CD14-positive monocyte (primary cell): Measurements from ENCODE around the gene SLC6A16. TPM values are rescaled to one million over a fixed set of nuclear protein-coding genes. Genes with fewer than 3 reads are reported as not detected.
"Not testable (repeated sequence)": the region's sequence is repeated elsewhere in the genome, so short reads cannot be mapped to it uniquely, and the experiment has no call there.

ENCODE experiments used
- DNase-seq, 3 donors: peaks; one replicate each; pipeline ENCODE4 v3.0.0-alpha.2; 2011 to 2022
- H2AFZ ChIP-seq: 2 replicates; pipeline ENCODE4 v1.6.0; 2012; ENCODE audit warnings: mild to moderate bottlenecking, low read depth, low read length, inconsistent platforms; ENCODE audit not compliant: insufficient read depth, poor library complexity, severe bottlenecking
- H3K27ac ChIP-seq, 2 donors: 1 replicate in 1 of 2; 2 replicates in 1 of 2; pipeline ENCODE4 v1.5.1; 2012 to 2013; ENCODE audit warnings: low read length in 2 of 2, control low read depth in 1 of 2, inconsistent platforms in 1 of 2, low read depth in 1 of 2, mild to moderate bottlenecking in 1 of 2
- H3K27me3 ChIP-seq, 2 donors: one replicate each; pipeline versions ENCODE4 v1.6.0 to v1.6.1; 2011 to 2013; ENCODE audit warnings: low read length in 2 of 2; ENCODE audit not compliant: control insufficient read depth in 2 of 2, insufficient read depth in 2 of 2
- H3K36me3 ChIP-seq, 2 donors: replicated peaks in 1 of 2; 1 replicate in 1 of 2; 2 replicates in 1 of 2; pipeline versions ENCODE4 v1.5.1 to v1.6.1; 2012 to 2013; ENCODE audit warnings: low read length in 2 of 2, control low read depth in 1 of 2, inconsistent platforms in 1 of 2, mild to moderate bottlenecking in 1 of 2; ENCODE audit not compliant: insufficient read depth in 2 of 2, control insufficient read depth in 1 of 2
- H3K4me1 ChIP-seq, 2 donors: 1 replicate in 1 of 2; 2 replicates in 1 of 2; pipeline versions ENCODE4 v1.5.1 to v1.6.1; 2012 to 2013; ENCODE audit warnings: low read length in 2 of 2, control low read depth in 1 of 2, inconsistent platforms in 1 of 2, mild to moderate bottlenecking in 1 of 2, moderate library complexity in 1 of 2; ENCODE audit not compliant: insufficient read depth in 2 of 2, control insufficient read depth in 1 of 2
- H3K4me2 ChIP-seq: replicated peaks from 2 replicates; pipeline ENCODE3; 2012; ENCODE audit warnings: low read length, moderate library complexity, mild to moderate bottlenecking; ENCODE audit not compliant: poor library complexity, severe bottlenecking; ENCODE audit errors: extremely low read depth
- H3K4me3 ChIP-seq, 3 experiments: fragments of 200-600 bp in 1 of 3; sonication (generic) in 1 of 3; replicated peaks in 1 of 3; 1 replicate in 2 of 3; 2 replicates in 1 of 3; pipeline ENCODE4 v1.5.1; 2011 to 2013; ENCODE audit warnings: low read length in 3 of 3, mild to moderate bottlenecking in 3 of 3, control low read depth in 2 of 3, low read depth in 2 of 3, inconsistent platforms in 1 of 3, moderate library complexity in 1 of 3
- H3K79me2 ChIP-seq: 2 replicates; pipeline ENCODE4 v1.6.0; 2012; ENCODE audit warnings: mild to moderate bottlenecking, control low read depth, inconsistent platforms, low read length, moderate library complexity; ENCODE audit not compliant: insufficient read depth
- H3K9ac ChIP-seq: 2 replicates; pipeline ENCODE4 v1.6.0; 2017; ENCODE audit warnings: low read length, mild to moderate bottlenecking; ENCODE audit not compliant: insufficient read depth, poor library complexity, severe bottlenecking
- H3K9me3 ChIP-seq, 2 donors: replicated peaks in 1 of 2; 1 replicate in 1 of 2; 2 replicates in 1 of 2; pipeline versions ENCODE4 v1.5.1 to v1.6.1; 2012 to 2013; ENCODE audit warnings: low read length in 2 of 2, control low read depth in 1 of 2; ENCODE audit not compliant: control insufficient read depth in 1 of 2, insufficient read depth in 1 of 2
- H4K20me1 ChIP-seq: 2 replicates; pipeline ENCODE4 v1.6.0; 2012; ENCODE audit warnings: mild to moderate bottlenecking, low read length, control low read depth, moderate library complexity; ENCODE audit not compliant: insufficient read depth
- H3K27ac Mint-ChIP-seq, 7 donors: one replicate each; pipeline ENCODE4 v1.8.0; 2020; ENCODE audit warnings: mild to moderate bottlenecking in 7 of 7, mixed read lengths in 7 of 7, moderate library complexity in 6 of 7, inconsistent platforms in 2 of 7
- H3K27me3 Mint-ChIP-seq, 3 donors: one replicate each; pipeline ENCODE4 v1.8.0; 2021 to 2022; ENCODE audit warnings: low read depth in 3 of 3, mild to moderate bottlenecking in 3 of 3, mixed read lengths in 3 of 3, moderate library complexity in 3 of 3, inconsistent platforms in 1 of 3
- H3K36me3 Mint-ChIP-seq, 2 donors: one replicate each; pipeline ENCODE4 v1.8.0; 2020; ENCODE audit warnings: mixed read lengths in 2 of 2, inconsistent platforms in 1 of 2, mild to moderate bottlenecking in 1 of 2
- H3K4me1 Mint-ChIP-seq: one replicate; pipeline ENCODE4 v1.8.0; 2020; ENCODE audit warnings: mild to moderate bottlenecking, mixed read lengths
- H3K4me3 Mint-ChIP-seq, 2 donors: one replicate each; pipeline ENCODE4 v1.8.0; 2020; ENCODE audit warnings: mild to moderate bottlenecking in 2 of 2, mixed read lengths in 2 of 2, moderate library complexity in 1 of 2
- H3K9me3 Mint-ChIP-seq, 7 donors: one replicate each; pipeline ENCODE4 v1.8.0; 2020 to 2022; ENCODE audit warnings: mixed read lengths in 7 of 7, mild to moderate bottlenecking in 6 of 7, moderate library complexity in 6 of 7, inconsistent platforms in 2 of 7
- WGBS: methylation state at CpG from one replicate; pipeline ENCODE4 v1.1.5; 2013; ENCODE audit warnings: missing lambda C conversion rate; ENCODE audit not compliant: insufficient coverage; 5-methylcytosine and 5-hydroxymethylcytosine counted together
- intact Hi-C, 2 donors: fragments of 100-400 bp; cut with micrococcal nuclease; formaldehyde crosslinking; loops; one replicate each; pipeline versions ENCODE4 v1.15.0 to v1.15.1; 2023
- polyA plus RNA-seq, 3 donors: library from polyadenylated mRNA; depleted of rRNA in 1 of 3; unstranded in 2 of 3; stranded (reverse) in 1 of 3; fragments of 300-500 nt in 2 of 3; fragments of >200 nt in 1 of 3; fragmentation: Illumina TruSeq in 2 of 3; gene quantifications; 1 replicate in 2 of 3; 2 replicates in 1 of 3; pipeline ENCODE4 v1.2.3, GENCODE V29; 2012 to 2021
- TF ChIP-seq, protein P1 (sequence below): fragments of 200-600 bp; IDR thresholded peaks from one replicate; pipeline ENCODE4 v1.8.0; 2022; ENCODE audit warnings: antibody characterized with exemption, mild to moderate bottlenecking

The SLC6A16 gene
- polyA plus RNA-seq, 3 donors: 0.21 to 1.5 (median 0.55) TPM

DNA sequence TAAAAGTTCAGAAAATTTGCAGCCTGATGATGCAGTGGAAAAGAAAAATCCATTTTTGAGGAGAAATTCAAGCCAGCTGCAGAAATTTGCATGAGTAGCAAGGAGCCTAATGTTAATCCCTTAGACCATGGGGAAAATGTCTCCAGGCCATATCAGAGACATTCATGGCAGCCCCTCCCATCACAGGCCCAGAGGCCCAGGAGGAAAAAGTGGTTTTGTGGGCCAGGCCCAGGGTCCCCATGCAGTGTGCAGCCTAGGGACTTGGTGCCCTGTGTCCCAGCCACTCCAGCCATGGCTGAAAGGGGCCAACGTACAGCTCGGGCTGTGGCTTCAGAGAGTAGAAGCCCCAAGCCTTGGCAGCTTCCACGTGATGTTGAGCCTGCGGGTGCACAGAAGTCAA, 36.8 kb downstream of the SLC6A16 start:
- H3K4me1 Mint-ChIP-seq, H3K4me3 Mint-ChIP-seq, H2AFZ ChIP-seq, H3K27me3 ChIP-seq, H3K79me2 ChIP-seq, H3K27ac Mint-ChIP-seq, H4K20me1 ChIP-seq, H3K9me3 Mint-ChIP-seq, H3K27me3 Mint-ChIP-seq, H3K4me2 ChIP-seq, H3K9ac ChIP-seq, DNase-seq, H3K4me3 ChIP-seq, H3K9me3 ChIP-seq, H3K27ac ChIP-seq, intact Hi-C loops, H3K4me1 ChIP-seq, H3K36me3 Mint-ChIP-seq, H3K36me3 ChIP-seq: not testable (repeated sequence)
- 96% methylated on average over 4 of the region's 4 CpGs for WGBS

GRCh38 chr19:49287141-49287770, 37.7 kb downstream of the SLC6A16 start:
- WGBS: no CpG with 5 or more reads among the region's 2 CpGs
- intact Hi-C loops: no loop called here

More at GRCh38 chr19:49287141-49287770, 37.7 kb downstream of the SLC6A16 start:
- Histone ChIP-seq H4K20me1 (no peaks in the 10 kb centered on the region), H3K79me2 (no peaks in the 10 kb centered on the region), H3K9me3 (peaks cover 0 to 5% of the 10 kb centered on the region in 2 donors), H3K36me3 (no peaks in the 10 kb centered on the region), H3K27me3 (no peaks in the 10 kb centered on the region), H3K4me2 (no peak overlapping the region), H3K9ac (no peak overlapping the region), H3K4me3 (no peak overlapping the region), H2AFZ (no peak overlapping the region), H3K27ac (no peak overlapping the region), H3K4me1 (no peaks in the 10 kb centered on the region)
- Mint-ChIP-seq H3K9me3 (peaks cover 0 to 8% (median 2%) of the 10 kb centered on the region in 7 donors), H3K36me3 (no peaks in the 10 kb centered on the region), H3K27ac (no peak overlapping the region), H3K4me1 (no peaks in the 10 kb centered on the region), H3K4me3 (no peak overlapping the region), H3K27me3 (peaks cover 0 to 9% (median 4%) of the 10 kb centered on the region in 3 donors)
- no peak for DNase-seq
- TF ChIP-seq, protein P1, sequence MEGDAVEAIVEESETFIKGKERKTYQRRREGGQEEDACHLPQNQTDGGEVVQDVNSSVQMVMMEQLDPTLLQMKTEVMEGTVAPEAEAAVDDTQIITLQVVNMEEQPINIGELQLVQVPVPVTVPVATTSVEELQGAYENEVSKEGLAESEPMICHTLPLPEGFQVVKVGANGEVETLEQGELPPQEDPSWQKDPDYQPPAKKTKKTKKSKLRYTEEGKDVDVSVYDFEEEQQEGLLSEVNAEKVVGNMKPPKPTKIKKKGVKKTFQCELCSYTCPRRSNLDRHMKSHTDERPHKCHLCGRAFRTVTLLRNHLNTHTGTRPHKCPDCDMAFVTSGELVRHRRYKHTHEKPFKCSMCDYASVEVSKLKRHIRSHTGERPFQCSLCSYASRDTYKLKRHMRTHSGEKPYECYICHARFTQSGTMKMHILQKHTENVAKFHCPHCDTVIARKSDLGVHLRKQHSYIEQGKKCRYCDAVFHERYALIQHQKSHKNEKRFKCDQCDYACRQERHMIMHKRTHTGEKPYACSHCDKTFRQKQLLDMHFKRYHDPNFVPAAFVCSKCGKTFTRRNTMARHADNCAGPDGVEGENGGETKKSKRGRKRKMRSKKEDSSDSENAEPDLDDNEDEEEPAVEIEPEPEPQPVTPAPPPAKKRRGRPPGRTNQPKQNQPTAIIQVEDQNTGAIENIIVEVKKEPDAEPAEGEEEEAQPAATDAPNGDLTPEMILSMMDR: no peak
